Gastrocnemius medialis (tissue), 4 donors: ENCODE data around the gene MS4A2.

ENCODE experiments used
- POLR2A ChIP-seq, 2 donors: fragments of 450-650 bp; IDR thresholded peaks; one replicate each; pipeline ENCODE4 v1.6.1; 2017; ENCODE audit warnings: antibody characterized with exemption in 2 of 2, mild to moderate bottlenecking in 2 of 2, moderate library complexity in 2 of 2
- TF ChIP-seq, protein P1 (sequence below), 5 experiments: fragments of 450-650 bp in 3 of 5; fragments of 200-600 bp in 2 of 5; sonication (generic) in 2 of 5; IDR thresholded peaks in 4 of 5; conservative IDR thresholded peaks in 1 of 5; 1 replicate in 4 of 5; 2 replicates in 1 of 5; pipeline ENCODE4 v1.5.1; 2016 to 2019; ENCODE audit warnings: antibody characterized with exemption in 5 of 5, mild to moderate bottlenecking in 3 of 5, moderate library complexity in 3 of 5

DNA sequence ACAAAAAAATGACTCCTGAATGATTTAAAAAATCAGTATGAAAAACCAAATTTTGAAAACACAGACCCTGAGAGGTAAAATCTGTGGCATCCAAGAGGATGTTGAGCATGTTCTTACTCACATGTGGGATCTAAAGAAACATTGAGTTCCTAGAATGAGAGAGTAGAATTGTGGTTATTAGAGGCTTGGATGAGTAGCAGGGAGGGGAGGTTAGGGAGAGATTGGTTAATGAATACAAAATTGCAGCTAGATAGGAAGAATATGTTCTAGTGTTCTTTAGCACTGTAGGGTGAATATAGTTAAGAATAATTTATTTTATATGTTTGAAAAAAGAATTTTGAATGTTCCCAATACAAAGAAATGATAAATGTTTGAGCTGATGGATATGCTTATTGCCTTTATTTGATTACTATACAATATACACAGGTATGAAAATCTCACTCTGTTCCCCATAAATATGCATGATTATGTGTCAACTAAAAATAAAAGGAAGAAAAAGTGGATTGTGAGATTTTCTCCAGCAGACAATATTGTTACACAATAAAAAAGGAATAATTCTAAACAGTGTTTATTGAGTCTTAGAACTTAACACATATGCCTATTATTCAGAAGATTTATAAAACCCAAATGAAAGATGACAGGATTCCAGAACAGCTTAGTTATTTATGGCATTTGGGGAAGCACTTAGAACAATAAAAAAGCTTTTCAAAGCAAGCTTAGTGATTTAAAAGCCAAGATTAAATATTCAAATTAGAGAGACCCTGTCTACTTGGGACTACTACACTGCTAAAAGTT, 28.7 kb downstream of the MS4A2 start:
- TF ChIP-seq POLR2A (IDR thresholded peaks at IDR 0.05): no peak
- TF ChIP-seq, protein P1, sequence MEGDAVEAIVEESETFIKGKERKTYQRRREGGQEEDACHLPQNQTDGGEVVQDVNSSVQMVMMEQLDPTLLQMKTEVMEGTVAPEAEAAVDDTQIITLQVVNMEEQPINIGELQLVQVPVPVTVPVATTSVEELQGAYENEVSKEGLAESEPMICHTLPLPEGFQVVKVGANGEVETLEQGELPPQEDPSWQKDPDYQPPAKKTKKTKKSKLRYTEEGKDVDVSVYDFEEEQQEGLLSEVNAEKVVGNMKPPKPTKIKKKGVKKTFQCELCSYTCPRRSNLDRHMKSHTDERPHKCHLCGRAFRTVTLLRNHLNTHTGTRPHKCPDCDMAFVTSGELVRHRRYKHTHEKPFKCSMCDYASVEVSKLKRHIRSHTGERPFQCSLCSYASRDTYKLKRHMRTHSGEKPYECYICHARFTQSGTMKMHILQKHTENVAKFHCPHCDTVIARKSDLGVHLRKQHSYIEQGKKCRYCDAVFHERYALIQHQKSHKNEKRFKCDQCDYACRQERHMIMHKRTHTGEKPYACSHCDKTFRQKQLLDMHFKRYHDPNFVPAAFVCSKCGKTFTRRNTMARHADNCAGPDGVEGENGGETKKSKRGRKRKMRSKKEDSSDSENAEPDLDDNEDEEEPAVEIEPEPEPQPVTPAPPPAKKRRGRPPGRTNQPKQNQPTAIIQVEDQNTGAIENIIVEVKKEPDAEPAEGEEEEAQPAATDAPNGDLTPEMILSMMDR (IDR thresholded peaks at IDR 0.05 in 4 of 5, conservative IDR thresholded peaks at IDR 0.05 in 1 of 5): no peak
